Measurements from ENCODE around the gene LRP1B.

DNA sequence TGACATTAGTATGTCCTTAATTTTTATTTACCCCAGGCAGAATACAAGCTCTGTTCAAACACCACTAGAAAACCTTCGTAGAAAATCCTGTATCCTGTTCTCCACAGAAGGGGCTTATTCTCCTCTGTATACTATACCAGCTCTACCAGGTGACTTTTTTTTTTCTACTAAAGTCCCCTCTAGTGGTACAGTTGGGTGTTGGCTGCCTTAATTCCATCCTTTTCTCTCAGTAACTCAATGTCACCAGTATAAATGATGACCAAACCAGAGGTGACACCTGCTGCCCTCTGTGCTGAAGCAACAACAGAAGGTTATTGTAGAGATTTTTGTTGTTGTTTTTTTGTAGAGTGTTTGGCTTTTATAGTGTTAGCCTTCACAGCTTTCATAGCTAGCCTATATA, 1322.0 kb downstream of the LRP1B start:
- TF ChIP-seq POLR2A (IDR thresholded peaks at IDR 0.05; ENCODE audit: low read length) (no peak), SREBF2 (IDR thresholded peaks at IDR 0.05) (no peak), PHF8 (IDR thresholded peaks at IDR 0.05; ENCODE audit: borderline replicate concordance, low read depth) (no peak), FOSL2 (IDR thresholded peaks at IDR 0.05) (no peak), FOSL2 (CRISPR knock-in tag; IDR thresholded peaks at IDR 0.05) (no peak), CEBPB (IDR thresholded peaks at IDR 0.05) (no peak), SMC3 (IDR thresholded peaks at IDR 0.05) (no peak; the same call in 2 of the 3 replicates), CBX8 (IDR thresholded peaks at IDR 0.05) (no peak), EP300 (IDR thresholded peaks at IDR 0.05) (no peak), CHD4 (IDR thresholded peaks at IDR 0.05; ENCODE audit: borderline replicate concordance) (no peak)
- TF ChIP-seq, protein P1, sequence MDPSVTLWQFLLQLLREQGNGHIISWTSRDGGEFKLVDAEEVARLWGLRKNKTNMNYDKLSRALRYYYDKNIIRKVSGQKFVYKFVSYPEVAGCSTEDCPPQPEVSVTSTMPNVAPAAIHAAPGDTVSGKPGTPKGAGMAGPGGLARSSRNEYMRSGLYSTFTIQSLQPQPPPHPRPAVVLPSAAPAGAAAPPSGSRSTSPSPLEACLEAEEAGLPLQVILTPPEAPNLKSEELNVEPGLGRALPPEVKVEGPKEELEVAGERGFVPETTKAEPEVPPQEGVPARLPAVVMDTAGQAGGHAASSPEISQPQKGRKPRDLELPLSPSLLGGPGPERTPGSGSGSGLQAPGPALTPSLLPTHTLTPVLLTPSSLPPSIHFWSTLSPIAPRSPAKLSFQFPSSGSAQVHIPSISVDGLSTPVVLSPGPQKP (IDR thresholded peaks at IDR 0.05; ENCODE audit: low read depth, low read length) = no peak
- TF ChIP-seq, protein P2, sequence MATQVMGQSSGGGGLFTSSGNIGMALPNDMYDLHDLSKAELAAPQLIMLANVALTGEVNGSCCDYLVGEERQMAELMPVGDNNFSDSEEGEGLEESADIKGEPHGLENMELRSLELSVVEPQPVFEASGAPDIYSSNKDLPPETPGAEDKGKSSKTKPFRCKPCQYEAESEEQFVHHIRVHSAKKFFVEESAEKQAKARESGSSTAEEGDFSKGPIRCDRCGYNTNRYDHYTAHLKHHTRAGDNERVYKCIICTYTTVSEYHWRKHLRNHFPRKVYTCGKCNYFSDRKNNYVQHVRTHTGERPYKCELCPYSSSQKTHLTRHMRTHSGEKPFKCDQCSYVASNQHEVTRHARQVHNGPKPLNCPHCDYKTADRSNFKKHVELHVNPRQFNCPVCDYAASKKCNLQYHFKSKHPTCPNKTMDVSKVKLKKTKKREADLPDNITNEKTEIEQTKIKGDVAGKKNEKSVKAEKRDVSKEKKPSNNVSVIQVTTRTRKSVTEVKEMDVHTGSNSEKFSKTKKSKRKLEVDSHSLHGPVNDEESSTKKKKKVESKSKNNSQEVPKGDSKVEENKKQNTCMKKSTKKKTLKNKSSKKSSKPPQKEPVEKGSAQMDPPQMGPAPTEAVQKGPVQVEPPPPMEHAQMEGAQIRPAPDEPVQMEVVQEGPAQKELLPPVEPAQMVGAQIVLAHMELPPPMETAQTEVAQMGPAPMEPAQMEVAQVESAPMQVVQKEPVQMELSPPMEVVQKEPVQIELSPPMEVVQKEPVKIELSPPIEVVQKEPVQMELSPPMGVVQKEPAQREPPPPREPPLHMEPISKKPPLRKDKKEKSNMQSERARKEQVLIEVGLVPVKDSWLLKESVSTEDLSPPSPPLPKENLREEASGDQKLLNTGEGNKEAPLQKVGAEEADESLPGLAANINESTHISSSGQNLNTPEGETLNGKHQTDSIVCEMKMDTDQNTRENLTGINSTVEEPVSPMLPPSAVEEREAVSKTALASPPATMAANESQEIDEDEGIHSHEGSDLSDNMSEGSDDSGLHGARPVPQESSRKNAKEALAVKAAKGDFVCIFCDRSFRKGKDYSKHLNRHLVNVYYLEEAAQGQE (IDR thresholded peaks at IDR 0.05) = no peak
- TF ChIP-seq, protein P3, sequence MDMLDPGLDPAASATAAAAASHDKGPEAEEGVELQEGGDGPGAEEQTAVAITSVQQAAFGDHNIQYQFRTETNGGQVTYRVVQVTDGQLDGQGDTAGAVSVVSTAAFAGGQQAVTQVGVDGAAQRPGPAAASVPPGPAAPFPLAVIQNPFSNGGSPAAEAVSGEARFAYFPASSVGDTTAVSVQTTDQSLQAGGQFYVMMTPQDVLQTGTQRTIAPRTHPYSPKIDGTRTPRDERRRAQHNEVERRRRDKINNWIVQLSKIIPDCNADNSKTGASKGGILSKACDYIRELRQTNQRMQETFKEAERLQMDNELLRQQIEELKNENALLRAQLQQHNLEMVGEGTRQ (IDR thresholded peaks at IDR 0.05) = no peak
- TF ChIP-seq, protein P4, sequence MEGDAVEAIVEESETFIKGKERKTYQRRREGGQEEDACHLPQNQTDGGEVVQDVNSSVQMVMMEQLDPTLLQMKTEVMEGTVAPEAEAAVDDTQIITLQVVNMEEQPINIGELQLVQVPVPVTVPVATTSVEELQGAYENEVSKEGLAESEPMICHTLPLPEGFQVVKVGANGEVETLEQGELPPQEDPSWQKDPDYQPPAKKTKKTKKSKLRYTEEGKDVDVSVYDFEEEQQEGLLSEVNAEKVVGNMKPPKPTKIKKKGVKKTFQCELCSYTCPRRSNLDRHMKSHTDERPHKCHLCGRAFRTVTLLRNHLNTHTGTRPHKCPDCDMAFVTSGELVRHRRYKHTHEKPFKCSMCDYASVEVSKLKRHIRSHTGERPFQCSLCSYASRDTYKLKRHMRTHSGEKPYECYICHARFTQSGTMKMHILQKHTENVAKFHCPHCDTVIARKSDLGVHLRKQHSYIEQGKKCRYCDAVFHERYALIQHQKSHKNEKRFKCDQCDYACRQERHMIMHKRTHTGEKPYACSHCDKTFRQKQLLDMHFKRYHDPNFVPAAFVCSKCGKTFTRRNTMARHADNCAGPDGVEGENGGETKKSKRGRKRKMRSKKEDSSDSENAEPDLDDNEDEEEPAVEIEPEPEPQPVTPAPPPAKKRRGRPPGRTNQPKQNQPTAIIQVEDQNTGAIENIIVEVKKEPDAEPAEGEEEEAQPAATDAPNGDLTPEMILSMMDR (IDR thresholded peaks at IDR 0.05) = peak; percentile 20; the same call in 1 of the 3 replicates

All from A549 (cell line).